ENCODE results near the gene LGALS13. TPM values are rescaled to one million over a fixed set of nuclear protein-coding genes. Genes with fewer than 3 reads are reported as not detected.
"Not testable (repeated sequence)": the region's sequence is repeated elsewhere in the genome, so short reads cannot be mapped to it uniquely, and the experiment has no call there.

Gene LGALS13
- polyA plus RNA-seq, 1 experiment = not detected

DNA sequence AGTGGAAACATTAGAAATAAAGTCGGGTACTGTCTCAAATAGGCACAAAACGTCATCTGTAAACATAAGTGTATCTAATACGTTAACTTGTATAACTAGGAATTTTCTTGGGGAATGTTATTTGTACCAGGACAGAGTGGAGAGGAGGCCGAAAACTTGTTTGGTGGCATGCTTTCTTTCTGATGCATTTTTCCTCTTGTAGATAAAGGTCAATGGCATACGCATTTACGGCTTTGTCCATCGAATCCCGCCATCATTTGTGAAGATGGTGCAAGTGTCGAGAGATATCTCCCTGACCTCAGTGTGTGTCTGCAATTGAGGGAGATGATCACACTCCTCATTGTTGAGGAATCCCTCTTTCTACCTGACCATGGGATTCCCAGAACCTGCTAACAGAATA lies 4.7 kb downstream of the LGALS13 start:
- Histone ChIP-seq H3K9me3 (ENCODE audit: control insufficient read depth, insufficient read depth, low read length) (no peaks in the 10 kb centered on the region), H3K27me3 (ENCODE audit: control insufficient read depth, insufficient read depth, low read length) (no peaks in the 10 kb centered on the region), H3K27ac (ENCODE audit: low read depth, low read length) (no peak overlapping the region), H3K4me3 (ENCODE audit: low read depth, low read length) (no peak overlapping the region)
- TF ChIP-seq, protein P1, sequence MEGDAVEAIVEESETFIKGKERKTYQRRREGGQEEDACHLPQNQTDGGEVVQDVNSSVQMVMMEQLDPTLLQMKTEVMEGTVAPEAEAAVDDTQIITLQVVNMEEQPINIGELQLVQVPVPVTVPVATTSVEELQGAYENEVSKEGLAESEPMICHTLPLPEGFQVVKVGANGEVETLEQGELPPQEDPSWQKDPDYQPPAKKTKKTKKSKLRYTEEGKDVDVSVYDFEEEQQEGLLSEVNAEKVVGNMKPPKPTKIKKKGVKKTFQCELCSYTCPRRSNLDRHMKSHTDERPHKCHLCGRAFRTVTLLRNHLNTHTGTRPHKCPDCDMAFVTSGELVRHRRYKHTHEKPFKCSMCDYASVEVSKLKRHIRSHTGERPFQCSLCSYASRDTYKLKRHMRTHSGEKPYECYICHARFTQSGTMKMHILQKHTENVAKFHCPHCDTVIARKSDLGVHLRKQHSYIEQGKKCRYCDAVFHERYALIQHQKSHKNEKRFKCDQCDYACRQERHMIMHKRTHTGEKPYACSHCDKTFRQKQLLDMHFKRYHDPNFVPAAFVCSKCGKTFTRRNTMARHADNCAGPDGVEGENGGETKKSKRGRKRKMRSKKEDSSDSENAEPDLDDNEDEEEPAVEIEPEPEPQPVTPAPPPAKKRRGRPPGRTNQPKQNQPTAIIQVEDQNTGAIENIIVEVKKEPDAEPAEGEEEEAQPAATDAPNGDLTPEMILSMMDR (IDR thresholded peaks at IDR 0.05; ENCODE audit: low read depth, low read length) = no peak
- no peak for DNase-seq (ENCODE audit: low read depth, low spot score)
- ChIA-PET CTCF (no interaction called here), POLR2A (no interaction called here)

DNA sequence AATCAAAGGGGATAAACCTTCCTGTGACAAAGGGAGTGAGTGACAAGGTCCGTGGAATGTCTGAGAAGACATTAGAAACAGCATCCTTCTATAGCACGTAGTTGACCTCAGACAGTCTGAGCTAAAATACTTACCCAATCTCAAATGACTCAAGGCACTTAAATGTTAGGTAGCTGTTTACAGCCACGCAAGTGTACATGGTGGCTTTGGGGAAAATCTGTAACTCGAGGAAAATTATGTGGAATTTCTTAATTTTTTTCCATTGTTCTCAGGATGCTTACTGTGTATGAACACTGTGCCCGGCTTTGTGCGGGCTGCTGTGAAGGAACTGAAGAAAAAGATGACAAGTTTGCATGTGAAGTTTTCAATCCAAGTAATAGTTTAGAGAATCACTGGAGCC lies 5.2 kb downstream of the LGALS13 start:
- CTCF ChIA-PET = no interaction called here
- TF ChIP-seq, protein P1 (IDR thresholded peaks at IDR 0.05; ENCODE audit: low read depth, low read length) = no peak
- no peak overlapping the region for H3K27ac ChIP-seq (ENCODE audit: low read depth, low read length)
- H3K4me3 ChIP-seq (ENCODE audit: low read depth, low read length) = no peak overlapping the region
- H3K9me3 ChIP-seq (ENCODE audit: control insufficient read depth, insufficient read depth, low read length) = no peaks in the 10 kb centered on the region
- H3K27me3 ChIP-seq (ENCODE audit: control insufficient read depth, insufficient read depth, low read length) = no peaks in the 10 kb centered on the region
- no peak for DNase-seq (ENCODE audit: low read depth, low spot score)
- POLR2A ChIA-PET = no interaction called here

DNA sequence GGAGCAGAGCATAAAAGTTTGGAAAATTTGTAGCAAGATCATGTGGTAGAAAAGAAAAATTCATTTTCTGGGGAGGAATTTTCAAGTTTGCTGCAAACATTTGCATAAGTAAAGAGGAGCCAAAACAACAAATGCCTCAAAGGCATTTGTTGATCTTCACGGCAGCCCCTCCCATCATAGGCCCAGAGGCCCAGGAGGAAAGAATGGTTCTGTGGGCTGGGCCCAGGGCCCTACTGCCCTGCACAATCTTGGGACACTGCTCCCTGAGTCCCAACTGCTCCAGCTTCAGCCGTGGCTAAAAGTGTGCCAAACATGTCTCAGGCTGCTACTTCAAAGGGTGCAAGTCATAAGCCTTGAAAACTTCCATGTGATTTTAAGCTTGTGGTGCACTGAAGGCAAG lies 11.3 kb downstream of the LGALS13 start:
- ChIA-PET POLR2A (no interaction called here), CTCF (no interaction called here)
- TF ChIP-seq, protein P1 (IDR thresholded peaks at IDR 0.05; ENCODE audit: low read depth, low read length) = no peak
- Histone ChIP-seq H3K27me3 (ENCODE audit: control insufficient read depth, insufficient read depth, low read length) (no peaks in the 10 kb centered on the region), H3K4me3 (ENCODE audit: low read depth, low read length) (no peak overlapping the region), H3K9me3 (ENCODE audit: control insufficient read depth, insufficient read depth, low read length) (no peaks in the 10 kb centered on the region), H3K27ac (ENCODE audit: low read depth, low read length) (no peak overlapping the region)
- DNase-seq (ENCODE audit: low read depth, low spot score) = no peak

DNA sequence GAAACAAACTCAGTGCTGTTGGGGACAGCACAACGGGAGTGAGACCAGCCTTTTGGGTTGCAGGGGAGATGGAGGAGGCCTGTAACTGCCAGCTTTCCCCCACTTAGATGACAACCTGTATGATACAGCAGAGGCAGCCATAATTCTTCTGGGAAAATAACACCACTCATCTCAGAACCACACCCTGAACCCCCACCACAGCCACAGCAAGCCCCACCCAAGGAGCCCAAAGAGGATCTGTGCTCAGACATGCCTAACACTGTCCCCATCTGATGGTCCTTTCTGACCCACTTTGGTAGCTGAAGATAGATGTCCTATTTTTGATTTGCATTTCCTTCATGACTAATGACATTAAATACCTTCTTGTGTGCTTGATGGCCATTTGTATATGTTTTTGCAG lies 15.4 kb downstream of the LGALS13 start:
- TF ChIP-seq, protein P1 (IDR thresholded peaks at IDR 0.05; ENCODE audit: low read depth, low read length) = no peak
- Histone ChIP-seq H3K27ac (ENCODE audit: low read depth, low read length) (no peak overlapping the region), H3K4me3 (ENCODE audit: low read depth, low read length) (no peak overlapping the region), H3K9me3 (ENCODE audit: control insufficient read depth, insufficient read depth, low read length) (no peaks in the 10 kb centered on the region), H3K27me3 (ENCODE audit: control insufficient read depth, insufficient read depth, low read length) (no peaks in the 10 kb centered on the region)
- CTCF ChIA-PET = no interaction called here
- POLR2A ChIA-PET = no interaction called here
- no peak for DNase-seq (ENCODE audit: low read depth, low spot score)

DNA sequence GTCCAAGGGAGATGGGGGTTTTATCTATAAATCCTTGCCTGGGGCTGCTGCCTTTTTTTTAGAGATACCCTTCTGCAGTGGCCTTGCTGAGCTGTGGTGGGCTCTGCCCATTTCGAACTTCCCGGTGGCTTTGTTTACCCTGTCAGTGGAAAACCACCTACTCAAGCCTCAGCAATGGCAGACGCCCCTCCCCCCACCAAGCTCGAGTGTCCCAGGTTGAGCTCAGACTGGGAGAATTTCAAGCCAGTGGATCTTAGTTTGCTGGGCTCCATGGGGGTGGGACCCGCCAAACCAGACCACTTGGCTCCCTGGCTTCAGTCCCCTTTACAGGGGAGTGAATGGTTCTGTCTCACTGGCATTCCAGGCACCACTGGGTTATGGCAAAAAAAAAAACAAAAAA lies 21.6 kb downstream of the LGALS13 start:
- H3K27ac ChIP-seq (ENCODE audit: low read depth, low read length) = no peak overlapping the region
- H3K4me3 ChIP-seq (ENCODE audit: low read depth, low read length) = no peak overlapping the region
- TF ChIP-seq, protein P1 (IDR thresholded peaks at IDR 0.05; ENCODE audit: low read depth, low read length) = no peak
- DNase-seq (ENCODE audit: low read depth, low spot score) = no peak
- no peaks in the 10 kb centered on the region for H3K9me3 ChIP-seq (ENCODE audit: control insufficient read depth, insufficient read depth, low read length)
- no peaks in the 10 kb centered on the region for H3K27me3 ChIP-seq (ENCODE audit: control insufficient read depth, insufficient read depth, low read length)
- ChIA-PET POLR2A (no interaction called here), CTCF (no interaction called here)

DNA sequence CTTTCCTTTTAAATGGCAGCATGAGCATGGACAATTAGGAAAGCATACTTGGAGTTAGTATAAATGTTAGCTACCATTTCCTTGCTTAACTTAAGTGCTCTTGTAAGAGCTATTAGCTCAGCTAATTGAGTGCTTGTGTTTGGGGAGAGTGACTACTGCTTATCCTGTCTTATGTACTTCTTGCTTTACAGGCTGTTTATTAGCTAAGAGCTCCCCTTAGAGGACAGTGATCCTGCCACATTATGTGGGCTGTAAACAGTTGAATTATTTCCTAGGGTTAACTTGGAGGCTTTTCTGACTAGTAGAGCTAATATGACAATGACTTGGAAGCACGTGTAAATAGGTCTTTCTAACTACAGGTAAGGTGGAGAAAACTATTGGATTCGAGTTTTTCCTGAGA lies 25.3 kb downstream of the LGALS13 start:
- H3K27ac ChIP-seq (ENCODE audit: low read depth, low read length); CTCF ChIA-PET; H3K4me3 ChIP-seq (ENCODE audit: low read depth, low read length); POLR2A ChIA-PET; DNase-seq (ENCODE audit: low read depth, low spot score); H3K27me3 ChIP-seq (ENCODE audit: control insufficient read depth, insufficient read depth, low read length); H3K9me3 ChIP-seq (ENCODE audit: control insufficient read depth, insufficient read depth, low read length): not testable (repeated sequence)

Data from AG04450 (cell line).